GM20000 (cell line): ENCODE results near the gene LHFPL3.

Experiments used
- DNase-seq: peaks from one replicate; pipeline ENCODE4 v3.0.0; 2012; ENCODE audit warnings: low spot score
- TF ChIP-seq, protein P1 (sequence below): IDR thresholded peaks from 2 replicates; pipeline ENCODE4 v1.5.1; 2012; ENCODE audit warnings: mild to moderate bottlenecking, control low read depth; ENCODE audit errors: extremely low read depth, missing control alignments

The LHFPL3 gene

DNA sequence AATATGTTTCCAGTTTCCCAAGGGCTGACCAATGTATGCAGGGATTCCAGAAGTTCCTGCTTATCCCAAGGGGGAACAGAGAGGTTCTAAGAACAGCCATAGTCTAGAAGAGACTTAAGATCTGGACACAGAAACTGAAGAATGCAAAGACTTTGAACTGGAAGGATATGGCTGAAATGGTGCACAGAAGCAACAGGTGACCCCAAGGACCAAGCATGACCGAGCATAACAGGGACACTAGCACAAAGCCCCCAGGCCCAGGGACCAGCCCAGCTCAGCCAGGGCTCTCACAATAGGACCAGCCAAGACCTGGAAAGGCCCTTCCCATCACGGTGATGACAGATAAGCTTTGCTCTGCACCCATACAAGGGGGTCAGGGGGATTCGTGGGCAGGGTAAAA, 472.6 kb downstream of the LHFPL3 start:
- DNase-seq, result no peak
- TF ChIP-seq, protein P1, sequence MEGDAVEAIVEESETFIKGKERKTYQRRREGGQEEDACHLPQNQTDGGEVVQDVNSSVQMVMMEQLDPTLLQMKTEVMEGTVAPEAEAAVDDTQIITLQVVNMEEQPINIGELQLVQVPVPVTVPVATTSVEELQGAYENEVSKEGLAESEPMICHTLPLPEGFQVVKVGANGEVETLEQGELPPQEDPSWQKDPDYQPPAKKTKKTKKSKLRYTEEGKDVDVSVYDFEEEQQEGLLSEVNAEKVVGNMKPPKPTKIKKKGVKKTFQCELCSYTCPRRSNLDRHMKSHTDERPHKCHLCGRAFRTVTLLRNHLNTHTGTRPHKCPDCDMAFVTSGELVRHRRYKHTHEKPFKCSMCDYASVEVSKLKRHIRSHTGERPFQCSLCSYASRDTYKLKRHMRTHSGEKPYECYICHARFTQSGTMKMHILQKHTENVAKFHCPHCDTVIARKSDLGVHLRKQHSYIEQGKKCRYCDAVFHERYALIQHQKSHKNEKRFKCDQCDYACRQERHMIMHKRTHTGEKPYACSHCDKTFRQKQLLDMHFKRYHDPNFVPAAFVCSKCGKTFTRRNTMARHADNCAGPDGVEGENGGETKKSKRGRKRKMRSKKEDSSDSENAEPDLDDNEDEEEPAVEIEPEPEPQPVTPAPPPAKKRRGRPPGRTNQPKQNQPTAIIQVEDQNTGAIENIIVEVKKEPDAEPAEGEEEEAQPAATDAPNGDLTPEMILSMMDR, result no peak

DNA sequence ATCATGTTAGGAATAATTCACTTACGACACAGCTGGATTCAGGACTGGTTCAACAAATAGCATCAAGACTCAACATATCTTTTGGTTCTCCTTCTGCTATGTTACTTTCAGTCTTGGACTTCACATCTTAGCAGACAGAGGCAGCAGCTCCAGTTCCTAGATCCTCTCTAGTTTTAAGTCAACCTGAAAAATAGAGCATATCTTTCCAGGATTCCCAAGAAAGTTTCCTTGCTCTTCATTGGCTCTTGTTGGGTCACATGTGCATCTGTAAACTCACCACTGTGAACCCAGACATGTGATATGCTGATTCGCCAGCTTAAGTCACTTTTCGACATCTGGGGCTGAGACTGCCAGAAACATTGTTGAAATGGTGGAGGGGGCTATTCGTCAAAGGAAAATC, 475.5 kb downstream of the LHFPL3 start:
- TF ChIP-seq, protein P1, result no peak

DNA sequence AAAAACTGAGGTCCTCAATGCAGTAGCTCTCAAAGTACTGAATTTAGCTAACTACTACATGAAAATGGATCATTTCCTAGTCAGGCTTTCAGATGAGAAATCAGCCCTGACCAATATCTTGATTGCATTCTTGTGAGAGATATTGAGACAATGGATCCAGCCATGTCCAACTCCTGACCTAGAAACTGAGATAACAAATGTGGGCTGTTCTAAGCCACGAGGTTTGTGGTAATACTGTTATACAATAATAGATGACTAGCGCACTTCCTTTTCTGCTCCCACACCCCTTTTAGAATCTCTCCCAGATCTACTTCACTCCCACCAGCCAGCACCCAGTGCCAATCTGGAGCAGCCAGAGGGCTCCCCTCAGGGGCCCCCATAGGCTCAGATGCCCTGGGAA, 476.3 kb downstream of the LHFPL3 start:
- no peak for DNase-seq
- TF ChIP-seq, protein P1, result no peak

More for the DNA sequence above, 475.5 kb downstream of the LHFPL3 start:
- no peak for DNase-seq

DNA sequence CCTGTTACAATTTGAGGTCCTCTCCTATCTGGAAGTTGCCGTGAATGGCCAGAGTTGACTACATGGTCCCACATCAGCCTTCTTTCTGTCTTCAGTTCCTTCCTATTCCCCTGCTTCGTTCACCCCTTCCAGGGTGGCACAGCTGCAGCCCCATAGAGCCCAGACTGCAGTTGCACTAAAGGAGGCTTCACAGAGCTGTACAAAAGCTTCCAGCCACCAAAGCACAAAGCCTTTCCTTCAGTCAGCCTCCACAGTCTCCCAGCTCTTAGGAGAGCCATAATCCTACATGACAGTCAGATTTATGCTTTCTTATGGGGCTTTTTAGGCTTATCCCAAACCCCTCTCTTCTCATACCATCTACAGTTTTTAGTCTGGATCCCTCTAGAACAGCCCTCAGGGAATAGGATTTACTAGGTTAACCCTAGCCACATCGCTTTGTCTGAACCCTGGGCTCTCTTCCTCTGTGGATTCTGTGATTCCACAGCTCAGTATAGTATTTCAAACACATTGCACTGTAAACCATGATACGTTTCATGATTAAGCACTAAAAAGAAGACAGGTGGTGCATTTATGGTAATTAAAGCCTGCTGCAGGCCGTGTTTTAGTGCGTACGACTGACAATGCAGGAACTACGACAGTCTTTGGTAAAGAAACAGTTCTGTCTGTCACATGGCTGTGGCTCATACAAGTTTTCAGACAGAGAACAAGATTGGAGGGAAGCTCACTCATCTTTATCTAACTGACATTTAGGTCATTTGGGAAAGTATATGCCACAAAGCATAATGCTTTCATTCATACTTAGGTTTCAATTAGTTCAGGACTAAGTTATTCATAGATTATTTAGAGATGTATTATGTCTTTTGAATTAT, 477.3 kb downstream of the LHFPL3 start:
- TF ChIP-seq, protein P1, result no peak
- DNase-seq, result no peak

DNA sequence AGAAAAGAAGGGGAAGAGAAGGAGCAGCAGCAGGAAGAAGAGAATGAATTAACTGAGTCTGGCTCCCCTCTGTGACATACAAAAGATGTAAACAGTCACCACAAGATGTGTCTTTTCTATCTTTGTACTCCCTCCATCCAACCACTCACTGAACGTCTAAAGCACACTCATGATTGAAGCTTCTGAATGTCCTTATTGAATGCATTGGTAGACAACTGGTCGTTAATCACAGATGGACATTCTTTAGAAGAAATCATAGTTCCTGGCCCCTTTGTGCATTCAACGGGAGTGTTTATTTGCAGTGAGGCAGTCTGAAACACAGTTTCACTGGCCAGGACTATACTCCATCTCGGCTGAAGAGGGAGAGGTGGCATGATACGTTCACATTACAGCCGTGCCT, 479.3 kb downstream of the LHFPL3 start:
- DNase-seq, result no peak
- TF ChIP-seq, protein P1, result no peak

DNA sequence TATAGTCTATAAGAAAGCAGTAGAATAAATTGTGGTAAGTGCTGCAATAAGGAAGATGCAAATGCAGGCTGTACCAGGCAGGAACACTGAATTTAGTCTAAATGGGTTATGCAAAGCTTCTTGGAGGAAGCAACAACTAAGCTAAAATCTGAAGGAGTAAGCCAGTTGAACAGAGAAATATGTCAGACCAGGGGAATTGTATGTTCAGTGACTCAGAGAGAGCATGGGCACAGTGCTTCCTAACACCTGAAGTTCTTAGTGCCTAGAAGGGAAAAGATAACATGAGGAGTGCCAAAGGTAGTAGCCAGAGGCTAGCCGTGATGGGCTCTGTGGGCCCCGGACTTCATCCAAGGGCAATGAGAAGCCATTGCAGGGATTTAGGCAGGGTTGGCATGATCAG, 481.5 kb downstream of the LHFPL3 start:
- TF ChIP-seq, protein P1, result no peak
- no peak for DNase-seq

DNA sequence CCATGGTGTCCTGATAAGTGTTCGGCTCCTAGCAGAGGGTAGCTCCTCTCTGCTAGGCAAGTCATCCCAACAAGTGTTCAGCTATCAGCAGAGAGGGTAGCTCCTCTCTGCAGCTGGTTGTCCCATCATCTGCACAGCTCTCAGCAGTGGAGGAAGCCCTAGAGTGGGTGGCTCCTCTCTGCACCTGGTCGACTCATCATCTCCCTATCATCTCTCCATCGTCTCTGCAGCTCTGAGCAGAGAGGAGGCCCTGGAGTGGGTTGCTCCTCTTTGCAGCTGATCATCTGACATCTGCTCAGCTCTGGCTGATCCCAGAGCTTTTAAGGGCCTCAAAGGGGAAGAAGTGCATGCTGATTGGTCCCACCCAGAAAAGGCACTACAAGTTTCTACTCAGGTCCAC, 485.7 kb downstream of the LHFPL3 start:
- no peak for DNase-seq
- TF ChIP-seq, protein P1, result no peak
